ENCODE results near the gene DSTYK. TPM values are rescaled to one million over a fixed set of nuclear protein-coding genes. Genes with fewer than 3 reads are reported as not detected.

The DSTYK gene
- total and polyA plus RNA-seq, 2 donors (not counting 3 experiments of a cell fraction or from before 2014, with no cell fraction given): 3.6 to 8.7 TPM

DNA sequence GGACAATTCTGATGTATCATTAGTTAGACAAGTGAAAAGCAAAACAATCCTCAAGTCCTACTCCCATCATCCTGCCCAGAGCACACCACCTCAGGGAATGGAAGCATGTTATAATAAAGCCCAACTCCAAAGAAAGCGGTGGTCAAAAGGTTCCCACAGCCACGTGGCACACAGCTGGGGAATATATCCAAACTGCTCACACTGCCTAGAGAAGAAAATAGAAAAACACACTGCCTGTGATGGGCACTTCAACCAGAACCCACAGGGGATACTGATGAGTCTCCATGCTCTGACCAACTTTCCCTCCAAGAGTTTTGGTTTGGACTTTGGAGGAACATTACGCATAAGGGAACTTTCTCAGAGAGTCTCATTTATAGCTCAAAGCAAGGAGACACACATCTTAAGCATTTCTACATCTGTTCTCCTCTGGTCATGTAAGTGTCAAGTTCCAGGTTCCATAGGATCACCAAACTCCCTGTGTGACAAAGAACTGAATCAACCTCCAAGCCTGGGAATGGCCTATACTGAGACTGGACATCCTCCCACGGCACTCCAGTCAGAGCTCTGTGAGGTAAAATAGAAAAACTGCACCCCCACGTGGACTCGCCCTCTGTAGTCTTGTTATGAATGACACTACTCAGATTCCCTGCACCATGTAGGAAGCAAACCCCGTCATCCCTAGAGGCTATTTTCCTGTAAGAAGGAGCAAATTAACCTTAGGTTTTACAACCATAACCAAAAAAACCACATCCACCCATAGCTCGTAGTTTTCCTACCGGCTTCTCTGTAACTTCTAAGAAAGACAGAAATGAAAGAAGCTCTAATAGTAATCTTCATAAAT lies 12.2 kb downstream of the DSTYK start:
- POLR2A ChIA-PET: interaction anchor here (0.6 kb wide), 1 partner anchor 9 kb away, joined by 3 read pairs; no protein-coding TSS in a partner anchor
- H2AFZ ChIP-seq (ENCODE audit: low read depth, low read length): no peak overlapping the region
- H3K4me1 ChIP-seq (ENCODE audit: control insufficient read depth, extremely low read depth, insufficient read depth, low read length): no peaks in the 10 kb centered on the region
- no peaks in the 10 kb centered on the region for H3K9me3 ChIP-seq (replicated peaks; ENCODE audit: control insufficient read depth, insufficient read depth, low read length)
- no peaks in the 10 kb centered on the region for H3K36me3 ChIP-seq (ENCODE audit: control insufficient read depth in 2 of 2, extremely low read depth in 1 of 2, insufficient read depth in 2 of 2, low read length in 2 of 2)
- no peaks in the 10 kb centered on the region for H3K9me1 ChIP-seq (replicated peaks; ENCODE audit: control insufficient read depth, extremely low read depth, insufficient read depth, low read length)
- H3K4me3 ChIP-seq (replicated peaks in 1 of 3; ENCODE audit: insufficient read depth in 1 of 3, low read depth in 1 of 3, low read length in 3 of 3): no peak overlapping the region
- H4K20me1 ChIP-seq (replicated peaks; ENCODE audit: control insufficient read depth, extremely low read depth, insufficient read depth, low read length): no peaks in the 10 kb centered on the region
- H3K4me2 ChIP-seq (ENCODE audit: insufficient read depth, low read length): no peak overlapping the region
- H3K27ac ChIP-seq (ENCODE audit: insufficient read depth, low read depth, low read length): no peak overlapping the region
- H3K79me2 ChIP-seq (ENCODE audit: control insufficient read depth, insufficient read depth, low read length): peaks cover 2% of the 10 kb centered on the region
- FAIRE-seq (no peak), DNase-seq (ENCODE audit: low read depth, low spot score) (no peak)
- dilution Hi-C loops (cut with MboI; ENCODE audit: extremely low pct_ligation_motif_present, low sequenced_read_pairs): no loop called here
- no peak overlapping the region for H3K9ac ChIP-seq (replicated peaks; ENCODE audit: extremely low read depth, insufficient read depth, low read length)
- CTCF ChIA-PET: interaction anchor here (0.7 to 1.5 kb wide), 5 partner anchors 12 to 77 kb away, joined by 3 to 4 read pairs (median 3); partner anchors contain the start of gene RBBP5
- TF ChIP-seq, protein P1, sequence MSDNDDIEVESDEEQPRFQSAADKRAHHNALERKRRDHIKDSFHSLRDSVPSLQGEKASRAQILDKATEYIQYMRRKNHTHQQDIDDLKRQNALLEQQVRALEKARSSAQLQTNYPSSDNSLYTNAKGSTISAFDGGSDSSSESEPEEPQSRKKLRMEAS (IDR thresholded peaks at IDR 0.05; ENCODE audit: insufficient read depth, insufficient read length): no peak
- TF ChIP-seq POLR2A (IDR thresholded peaks at IDR 0.05; ENCODE audit: low read depth, low read length) (no peak), POLR2AphosphoS5 (IDR thresholded peaks at IDR 0.05; ENCODE audit: insufficient read depth, low read depth, low read length) (no peak), GATA2 (IDR thresholded peaks at IDR 0.05; ENCODE audit: insufficient read depth, insufficient read length, low read depth, low read length) (no peak), EZH2 (IDR thresholded peaks at IDR 0.05; ENCODE audit: borderline replicate concordance, low read depth, low read length, severe bottlenecking) (no peak), FOS (IDR thresholded peaks at IDR 0.05; ENCODE audit: borderline replicate concordance, insufficient read depth, low read length) (no peak), JUN (IDR thresholded peaks at IDR 0.05; ENCODE audit: borderline replicate concordance, insufficient read depth, insufficient read length, low read depth) (no peak), MYC (IDR thresholded peaks at IDR 0.05; ENCODE audit: low read depth, low read length) (no peak)
- TF ChIP-seq, protein P2, sequence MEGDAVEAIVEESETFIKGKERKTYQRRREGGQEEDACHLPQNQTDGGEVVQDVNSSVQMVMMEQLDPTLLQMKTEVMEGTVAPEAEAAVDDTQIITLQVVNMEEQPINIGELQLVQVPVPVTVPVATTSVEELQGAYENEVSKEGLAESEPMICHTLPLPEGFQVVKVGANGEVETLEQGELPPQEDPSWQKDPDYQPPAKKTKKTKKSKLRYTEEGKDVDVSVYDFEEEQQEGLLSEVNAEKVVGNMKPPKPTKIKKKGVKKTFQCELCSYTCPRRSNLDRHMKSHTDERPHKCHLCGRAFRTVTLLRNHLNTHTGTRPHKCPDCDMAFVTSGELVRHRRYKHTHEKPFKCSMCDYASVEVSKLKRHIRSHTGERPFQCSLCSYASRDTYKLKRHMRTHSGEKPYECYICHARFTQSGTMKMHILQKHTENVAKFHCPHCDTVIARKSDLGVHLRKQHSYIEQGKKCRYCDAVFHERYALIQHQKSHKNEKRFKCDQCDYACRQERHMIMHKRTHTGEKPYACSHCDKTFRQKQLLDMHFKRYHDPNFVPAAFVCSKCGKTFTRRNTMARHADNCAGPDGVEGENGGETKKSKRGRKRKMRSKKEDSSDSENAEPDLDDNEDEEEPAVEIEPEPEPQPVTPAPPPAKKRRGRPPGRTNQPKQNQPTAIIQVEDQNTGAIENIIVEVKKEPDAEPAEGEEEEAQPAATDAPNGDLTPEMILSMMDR (IDR thresholded peaks at IDR 0.05; ENCODE audit: extremely low read depth in 1 of 2, insufficient read depth in 1 of 2, low read depth in 1 of 2, low read length in 2 of 2): no peak
- no TSS peak for BruUV-seq (replicated peaks)
- no peaks in the 10 kb centered on the region for H3K27me3 ChIP-seq (ENCODE audit: control insufficient read depth in 2 of 2, insufficient read depth in 2 of 2, low read length in 2 of 2)
- intact Hi-C loops (cut with micrococcal nuclease): no loop called here
